Omental fat pad (tissue), 4 donors: Measurements from ENCODE around the gene ADAM11. TPM values are rescaled to one million over a fixed set of nuclear protein-coding genes. Genes with fewer than 3 reads are reported as not detected.

Experiments
- ATAC-seq: fragments of 150-250 bp; one replicate; pipeline ENCODE4 v1.9.1; 2016; ENCODE audit warnings: mild to moderate bottlenecking, moderate library complexity; ENCODE audit not compliant: low FRiP score
- DNase-seq: peaks from one replicate; pipeline ENCODE4 v3.0.0-alpha.2; 2019; ENCODE audit warnings: low spot score
- CTCF ChIP-seq, 3 donors: fragments of 450-650 bp; IDR thresholded peaks; one replicate each; pipeline ENCODE4 v1.5.1; 2016 to 2017; ENCODE audit warnings: antibody characterized with exemption in 3 of 3, mild to moderate bottlenecking in 3 of 3, moderate library complexity in 2 of 3
- total RNA-seq, 4 donors: library from RNA; depleted of rRNA; stranded (reverse); fragments of >200 nt; gene quantifications; one replicate each; pipeline ENCODE4 v1.1.0, GENCODE V29; 2016

The ADAM11 gene
- total RNA-seq, 4 donors from 2014 or later, result 0.19 to 0.72 (median 0.50) TPM

- ATAC-seq, result no peak
- DNase-seq, result no peak
- no peak for TF ChIP-seq CTCF (IDR thresholded peaks at IDR 0.05)
These were observed 7.2 kb downstream of the ADAM11 start for GRCh38 chr17:44765965-44766364.

GRCh38 chr17:44766409-44767038 is 7.7 kb downstream of the ADAM11 start:
- TF ChIP-seq CTCF (IDR thresholded peaks at IDR 0.05), result no peak
- ATAC-seq (no peak), DNase-seq (no peak)

- no peak for ATAC-seq
- TF ChIP-seq CTCF (IDR thresholded peaks at IDR 0.05), result no peak
- no peak for DNase-seq
These were observed 8.7 kb downstream of the ADAM11 start for GRCh38 chr17:44767493-44767892.

GRCh38 chr17:44768505-44769142 is 9.8 kb downstream of the ADAM11 start:
- no peak for TF ChIP-seq CTCF (IDR thresholded peaks at IDR 0.05)
- DNase-seq, result no peak
- no peak for ATAC-seq

GRCh38 chr17:44769230-44769629 is 10.4 kb downstream of the ADAM11 start:
- no peak for DNase-seq
- TF ChIP-seq CTCF (IDR thresholded peaks at IDR 0.05), result no peak
- no peak for ATAC-seq

- TF ChIP-seq CTCF (IDR thresholded peaks at IDR 0.05), result no peak
- ATAC-seq (no peak), DNase-seq (no peak)
These were observed 10.9 kb downstream of the ADAM11 start for GRCh38 chr17:44769647-44770084.
